A673 (cell line): ENCODE measurements around the gene FEV.

Source experiments
- EZH2 ChIP-seq: fragments of 200-600 bp; sonication (generic); IDR thresholded peaks from 2 replicates; pipeline ENCODE4 v1.6.1; 2017; ENCODE audit warnings: borderline replicate concordance, low read depth, mild to moderate bottlenecking, mixed read lengths, antibody characterized with exemption, low read length; ENCODE audit not compliant: poor library complexity, severe bottlenecking
- TF ChIP-seq, protein P1 (sequence below): fragments of 300-800, 200-600 bp; sonication (generic); conservative IDR thresholded peaks from 2 replicates; pipeline ENCODE4 v1.5.1; 2017; ENCODE audit warnings: low read depth, mild to moderate bottlenecking, antibody characterized with exemption, low read length, moderate library complexity, mixed read lengths

DNA sequence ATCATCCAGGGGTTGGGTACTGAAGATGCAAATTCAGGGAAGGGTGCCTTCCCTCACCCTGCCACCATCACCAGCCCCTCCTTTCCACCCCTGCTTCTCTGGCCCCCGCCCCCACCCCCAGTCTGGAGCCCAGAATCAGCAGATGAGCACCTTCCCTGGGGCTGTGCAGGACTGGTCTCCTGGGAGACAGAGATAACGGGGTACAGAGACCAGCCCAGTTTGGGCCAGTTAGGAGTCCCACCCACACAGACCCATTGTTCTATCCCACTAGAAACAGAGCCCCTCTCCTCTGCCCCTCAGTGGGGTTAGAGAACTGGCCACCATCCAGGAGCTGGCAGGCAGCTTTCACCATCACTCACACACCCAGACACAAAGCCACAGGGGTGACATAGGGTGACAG, 12.7 kb upstream of the FEV start:
- TF ChIP-seq, protein P1, sequence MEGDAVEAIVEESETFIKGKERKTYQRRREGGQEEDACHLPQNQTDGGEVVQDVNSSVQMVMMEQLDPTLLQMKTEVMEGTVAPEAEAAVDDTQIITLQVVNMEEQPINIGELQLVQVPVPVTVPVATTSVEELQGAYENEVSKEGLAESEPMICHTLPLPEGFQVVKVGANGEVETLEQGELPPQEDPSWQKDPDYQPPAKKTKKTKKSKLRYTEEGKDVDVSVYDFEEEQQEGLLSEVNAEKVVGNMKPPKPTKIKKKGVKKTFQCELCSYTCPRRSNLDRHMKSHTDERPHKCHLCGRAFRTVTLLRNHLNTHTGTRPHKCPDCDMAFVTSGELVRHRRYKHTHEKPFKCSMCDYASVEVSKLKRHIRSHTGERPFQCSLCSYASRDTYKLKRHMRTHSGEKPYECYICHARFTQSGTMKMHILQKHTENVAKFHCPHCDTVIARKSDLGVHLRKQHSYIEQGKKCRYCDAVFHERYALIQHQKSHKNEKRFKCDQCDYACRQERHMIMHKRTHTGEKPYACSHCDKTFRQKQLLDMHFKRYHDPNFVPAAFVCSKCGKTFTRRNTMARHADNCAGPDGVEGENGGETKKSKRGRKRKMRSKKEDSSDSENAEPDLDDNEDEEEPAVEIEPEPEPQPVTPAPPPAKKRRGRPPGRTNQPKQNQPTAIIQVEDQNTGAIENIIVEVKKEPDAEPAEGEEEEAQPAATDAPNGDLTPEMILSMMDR = no peak
- TF ChIP-seq EZH2 = no peak
